ENCODE results near the gene PRKRIP1. TPM values are rescaled to one million over a fixed set of nuclear protein-coding genes. Genes with fewer than 3 reads are reported as not detected.

The PRKRIP1 gene
- total and polyA plus RNA-seq, 3 experiments from 2014 or later = 21.1 to 27.3 (median 26.0) TPM

GRCh38 chr7:102413611-102414010 lies 17.4 kb downstream of the PRKRIP1 start:
- Histone ChIP-seq H3K27ac (ENCODE audit: low read depth, low read length) (no peak overlapping the region), H3K9me3 (ENCODE audit: low read length) (no peaks in the 10 kb centered on the region), H3K4me3 (ENCODE audit: low read length) (no peak overlapping the region), H3K36me3 (ENCODE audit: insufficient read depth, low read length) (no peaks in the 10 kb centered on the region), H3K27me3 (ENCODE audit: insufficient read depth, low read length, poor library complexity, severe bottlenecking) (no peaks in the 10 kb centered on the region), H3K4me1 (ENCODE audit: insufficient read depth, low read length) (peaks cover 51% of the 10 kb centered on the region)
- no peaks in the 10 kb centered on the region for H3K9me3 Mint-ChIP-seq
- ChIA-PET CTCF (interaction anchor here (1.0 to 5.2 kb wide), 6 partner anchors 8 to 54 kb away, joined by 4 to 29 read pairs (median 14); partner anchors contain the start of gene ORAI2), POLR2A (interaction anchor here (1.5 kb wide), 1 partner anchor 19 kb away, joined by 4 read pairs; the partner anchor contains the start of gene ORAI2)
- H3K27me3 Mint-ChIP-seq = no peaks in the 10 kb centered on the region
- DNase-seq = no peak
- peaks cover 21 to 57% (median 22%) of the 10 kb centered on the region in 3 donors for H3K36me3 Mint-ChIP-seq
- H3K4me3 Mint-ChIP-seq = peak overlapping the region in 1 of 7 donors; percentile 5
- peaks cover 40 to 54% (median 51%) of the 10 kb centered on the region in 3 donors for H3K4me1 Mint-ChIP-seq
- peak overlapping the region in 5 of 8 donors; percentile 63 to 94 (median 68) for H3K27ac Mint-ChIP-seq

GRCh38 chr7:102415685-102416225 lies 19.6 kb downstream of the PRKRIP1 start:
- ChIA-PET CTCF (interaction anchor here (0.9 to 3.0 kb wide), 8 partner anchors 10 to 50 kb away, joined by 3 to 24 read pairs (median 8); partner anchors contain the start of gene ALKBH4), POLR2A (interaction anchor here (0.6 to 1.5 kb wide), 7 partner anchors 10 to 50 kb away, joined by 3 to 22 read pairs (median 3); partner anchors contain the start of gene PRKRIP1)
- Mint-ChIP-seq H3K36me3 (peaks cover 13 to 52% (median 15%) of the 10 kb centered on the region in 3 donors), H3K27ac (peak overlapping the region; percentile 93 to 100 (median 97)), H3K9me3 (no peaks in the 10 kb centered on the region), H3K27me3 (no peaks in the 10 kb centered on the region), H3K4me1 (peaks cover 51 to 73% (median 70%) of the 10 kb centered on the region in 3 donors), H3K4me3 (peak overlapping the region; percentile 49 to 93 (median 84))
- H3K36me3 ChIP-seq (ENCODE audit: insufficient read depth, low read length) = no peaks in the 10 kb centered on the region
- H3K9me3 ChIP-seq (ENCODE audit: low read length) = no peaks in the 10 kb centered on the region
- peak; percentile 52 to 80 (median 63) for DNase-seq
- no peaks in the 10 kb centered on the region for H3K27me3 ChIP-seq (ENCODE audit: insufficient read depth, low read length, poor library complexity, severe bottlenecking)
- peak overlapping the region; percentile 45 for H3K27ac ChIP-seq (ENCODE audit: low read depth, low read length)
- H3K4me1 ChIP-seq (ENCODE audit: insufficient read depth, low read length) = peaks cover 64% of the 10 kb centered on the region
- peak overlapping the region; percentile 47 for H3K4me3 ChIP-seq (ENCODE audit: low read length)

- Mint-ChIP-seq H3K27me3 (no peaks in the 10 kb centered on the region), H3K4me1 (peaks cover 56 to 78% (median 75%) of the 10 kb centered on the region in 3 donors), H3K36me3 (peaks cover 16 to 52% (median 16%) of the 10 kb centered on the region in 3 donors), H3K27ac (peak overlapping the region; percentile 93 to 100 (median 97)), H3K9me3 (no peaks in the 10 kb centered on the region), H3K4me3 (peak overlapping the region; percentile 49 to 93 (median 84))
- ChIA-PET POLR2A (interaction anchor here (0.6 to 1.5 kb wide), 6 partner anchors 10 to 50 kb away, joined by 3 to 22 read pairs (median 3); partner anchors contain the start of gene PRKRIP1), CTCF (interaction anchor here (0.9 to 3.0 kb wide), 5 partner anchors 9 to 50 kb away, joined by 7 to 24 read pairs (median 14); no protein-coding TSS in a partner anchor)
- Histone ChIP-seq H3K9me3 (ENCODE audit: low read length) (no peaks in the 10 kb centered on the region), H3K4me1 (ENCODE audit: insufficient read depth, low read length) (peaks cover 70% of the 10 kb centered on the region), H3K27ac (ENCODE audit: low read depth, low read length) (peak overlapping the region; percentile 45), H3K27me3 (ENCODE audit: insufficient read depth, low read length, poor library complexity, severe bottlenecking) (no peaks in the 10 kb centered on the region), H3K4me3 (ENCODE audit: low read length) (peak overlapping the region; percentile 47), H3K36me3 (ENCODE audit: insufficient read depth, low read length) (no peaks in the 10 kb centered on the region)
- DNase-seq = no peak
Observed at GRCh38 chr7:102416406-102416805, 20.2 kb downstream of the PRKRIP1 start.

GRCh38 chr7:102417105-102417504 lies 20.9 kb downstream of the PRKRIP1 start:
- POLR2A ChIA-PET = interaction anchor here (0.6 to 0.8 kb wide), 3 partner anchors 8 to 12 kb away, joined by 3 to 12 read pairs (median 4); no protein-coding TSS in a partner anchor
- peaks cover 12 to 50% (median 13%) of the 10 kb centered on the region in 3 donors for H3K36me3 Mint-ChIP-seq

GRCh38 chr7:102418592-102418991 lies 22.4 kb downstream of the PRKRIP1 start:
- CTCF ChIA-PET = interaction anchor here (1.2 kb wide), 2 partner anchors 13 to 20 kb away, joined by 3 read pairs; no protein-coding TSS in a partner anchor

More at GRCh38 chr7:102417105-102417504, 20.9 kb downstream of the PRKRIP1 start:
- Histone ChIP-seq H3K27me3 (ENCODE audit: insufficient read depth, low read length, poor library complexity, severe bottlenecking) (no peaks in the 10 kb centered on the region), H3K4me1 (ENCODE audit: insufficient read depth, low read length) (peaks cover 75% of the 10 kb centered on the region), H3K4me3 (ENCODE audit: low read length) (no peak overlapping the region), H3K27ac (ENCODE audit: low read depth, low read length) (no peak overlapping the region), H3K36me3 (ENCODE audit: insufficient read depth, low read length) (no peaks in the 10 kb centered on the region), H3K9me3 (ENCODE audit: low read length) (no peaks in the 10 kb centered on the region)
- Mint-ChIP-seq H3K27ac (peak overlapping the region; percentile 93 to 100 (median 97)), H3K9me3 (no peaks in the 10 kb centered on the region), H3K4me3 (peak overlapping the region; percentile 18 to 93 (median 69)), H3K4me1 (peaks cover 58 to 83% (median 75%) of the 10 kb centered on the region in 3 donors), H3K27me3 (no peaks in the 10 kb centered on the region)
- CTCF ChIA-PET = no interaction called here
- DNase-seq = peak in 2 of 5 donors; percentile 60 to 64

GRCh38 chr7:102421706-102422240 lies 25.6 kb downstream of the PRKRIP1 start:
- Mint-ChIP-seq H3K4me1 (peaks cover 61 to 80% (median 71%) of the 10 kb centered on the region in 3 donors), H3K9me3 (peaks cover 0 to 1% (median 0%) of the 10 kb centered on the region in 5 donors), H3K36me3 (peaks cover 12 to 55% (median 13%) of the 10 kb centered on the region in 3 donors), H3K4me3 (no peak overlapping the region), H3K27me3 (peaks cover 0 to 2% of the 10 kb centered on the region in 2 donors), H3K27ac (no peak overlapping the region)
- no peak for DNase-seq
- H3K36me3 ChIP-seq (ENCODE audit: insufficient read depth, low read length) = no peaks in the 10 kb centered on the region
- no peak overlapping the region for H3K4me3 ChIP-seq (ENCODE audit: low read length)
- ChIA-PET CTCF (interaction anchor here (1.0 to 1.1 kb wide), 2 partner anchors 9 to 11 kb away, joined by 3 read pairs; no protein-coding TSS in a partner anchor), POLR2A (interaction anchor here (1.2 kb wide), 1 partner anchor 10 kb away, joined by 3 read pairs; no protein-coding TSS in a partner anchor)
- peak overlapping the region; percentile 41 for H3K27ac ChIP-seq (ENCODE audit: low read depth, low read length)
- peaks cover 76% of the 10 kb centered on the region for H3K4me1 ChIP-seq (ENCODE audit: insufficient read depth, low read length)
- no peaks in the 10 kb centered on the region for H3K27me3 ChIP-seq (ENCODE audit: insufficient read depth, low read length, poor library complexity, severe bottlenecking)
- H3K9me3 ChIP-seq (ENCODE audit: low read length) = no peaks in the 10 kb centered on the region

More at GRCh38 chr7:102418592-102418991, 22.4 kb downstream of the PRKRIP1 start:
- H3K4me3 Mint-ChIP-seq = peak overlapping the region in 4 of 7 donors; percentile 19 to 56 (median 46)
- POLR2A ChIA-PET = no interaction called here
- no peaks in the 10 kb centered on the region for H3K27me3 Mint-ChIP-seq
- H3K4me1 ChIP-seq (ENCODE audit: insufficient read depth, low read length) = peaks cover 71% of the 10 kb centered on the region
- H3K9me3 Mint-ChIP-seq = no peaks in the 10 kb centered on the region
- H3K36me3 ChIP-seq (ENCODE audit: insufficient read depth, low read length) = no peaks in the 10 kb centered on the region
- H3K27me3 ChIP-seq (ENCODE audit: insufficient read depth, low read length, poor library complexity, severe bottlenecking) = no peaks in the 10 kb centered on the region
- H3K36me3 Mint-ChIP-seq = peaks cover 12 to 45% (median 13%) of the 10 kb centered on the region in 3 donors
- peak overlapping the region in 7 of 8 donors; percentile 88 to 99 (median 96) for H3K27ac Mint-ChIP-seq
- H3K27ac ChIP-seq (ENCODE audit: low read depth, low read length) = no peak overlapping the region
- H3K4me1 Mint-ChIP-seq = peaks cover 52 to 78% (median 66%) of the 10 kb centered on the region in 3 donors
- no peaks in the 10 kb centered on the region for H3K9me3 ChIP-seq (ENCODE audit: low read length)
- DNase-seq = no peak
- no peak overlapping the region for H3K4me3 ChIP-seq (ENCODE audit: low read length)

GRCh38 chr7:102424129-102424551 lies 28.0 kb downstream of the PRKRIP1 start:
- Mint-ChIP-seq H3K27ac (peak overlapping the region; percentile 98 to 100 (median 100)), H3K4me3 (peak overlapping the region in 4 of 7 donors; percentile 20 to 90 (median 53)), H3K36me3 (peaks cover 8 to 43% (median 9%) of the 10 kb centered on the region in 3 donors), H3K27me3 (peaks cover 0 to 2% of the 10 kb centered on the region in 2 donors), H3K4me1 (peaks cover 57 to 80% (median 69%) of the 10 kb centered on the region in 3 donors), H3K9me3 (peaks cover 0 to 1% (median 0%) of the 10 kb centered on the region in 5 donors)
- Histone ChIP-seq H3K36me3 (ENCODE audit: insufficient read depth, low read length) (no peaks in the 10 kb centered on the region), H3K27ac (ENCODE audit: low read depth, low read length) (no peak overlapping the region), H3K4me1 (ENCODE audit: insufficient read depth, low read length) (peaks cover 77% of the 10 kb centered on the region), H3K27me3 (ENCODE audit: insufficient read depth, low read length, poor library complexity, severe bottlenecking) (no peaks in the 10 kb centered on the region), H3K9me3 (ENCODE audit: low read length) (no peaks in the 10 kb centered on the region), H3K4me3 (ENCODE audit: low read length) (no peak overlapping the region)
- CTCF ChIA-PET = interaction anchor here (1.7 to 3.8 kb wide), 3 partner anchors 9 to 26 kb away, joined by 6 to 14 read pairs (median 14); no protein-coding TSS in a partner anchor
- DNase-seq = no peak
- POLR2A ChIA-PET = no interaction called here

Data from CD8-positive, alpha-beta memory T cell (primary cell).